GM21576 (cell line): Measurements from ENCODE around the gene ST6GAL2.

ENCODE experiments used
- ATAC-seq: cut with Tn5 transposase; IDR thresholded peaks from one replicate; pipeline ENCODE4 v1.9.1; 2021; ENCODE audit warnings: mild to moderate bottlenecking, moderate library complexity; ENCODE audit not compliant: unreplicated experiment

The ST6GAL2 gene

DNA sequence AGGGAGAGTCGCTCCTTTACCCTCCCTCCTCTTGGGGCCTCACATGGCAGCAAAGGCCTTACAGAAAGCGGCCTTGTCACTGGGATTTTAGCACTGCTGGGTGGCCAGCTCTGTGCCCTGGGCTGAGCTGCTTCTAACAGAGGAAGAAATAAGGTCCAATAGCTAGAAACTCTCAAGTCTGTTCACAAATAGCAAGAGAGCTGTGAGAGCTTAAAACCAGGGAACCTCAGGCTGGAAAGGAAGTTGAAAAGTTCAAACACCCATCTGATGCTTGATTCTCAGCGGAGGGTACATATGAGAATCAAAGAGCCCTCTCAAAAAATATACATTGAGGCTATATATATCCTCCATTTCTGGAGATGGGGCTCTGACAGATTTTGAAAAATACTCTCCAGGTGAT, 54.7 kb downstream of the ST6GAL2 start:
- no peak for ATAC-seq

DNA sequence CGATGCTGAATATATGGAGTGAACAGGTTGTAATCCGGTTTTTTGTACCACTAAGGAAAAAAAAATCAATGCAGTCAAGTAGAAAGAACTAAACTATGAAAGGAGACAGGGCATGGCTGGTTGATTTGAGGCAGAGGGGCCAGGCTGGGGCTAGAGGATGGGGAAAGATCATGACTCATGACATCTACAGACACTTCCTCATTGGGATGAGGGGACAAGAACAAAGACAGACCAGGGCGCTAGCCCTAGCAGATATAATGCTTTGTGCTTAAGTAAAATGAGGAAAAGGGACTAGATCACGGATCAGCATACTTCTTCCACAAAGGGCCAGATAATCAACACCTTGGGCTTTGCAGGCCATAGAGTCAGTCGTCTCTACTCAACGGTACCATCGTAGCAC, 55.8 kb downstream of the ST6GAL2 start:
- ATAC-seq: no peak

DNA sequence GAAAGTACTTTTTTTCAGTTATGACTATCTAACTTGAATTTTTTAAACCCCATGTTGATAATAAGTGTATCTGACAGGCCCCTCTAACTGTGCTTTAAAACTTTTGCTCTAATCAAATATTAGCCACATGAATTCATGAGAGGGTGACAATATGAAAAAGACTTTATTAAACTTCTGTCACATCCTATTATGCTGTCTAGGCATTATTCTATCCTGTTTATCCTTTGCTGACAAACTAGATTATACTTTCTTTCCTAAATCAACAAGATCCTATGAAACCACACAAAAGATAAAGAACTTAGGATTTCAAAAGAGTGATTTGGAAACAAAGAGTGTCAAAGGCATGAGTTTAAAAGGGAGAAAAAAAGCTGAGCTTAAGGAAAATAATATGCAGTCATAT, 57.8 kb downstream of the ST6GAL2 start:
- ATAC-seq: no peak

DNA sequence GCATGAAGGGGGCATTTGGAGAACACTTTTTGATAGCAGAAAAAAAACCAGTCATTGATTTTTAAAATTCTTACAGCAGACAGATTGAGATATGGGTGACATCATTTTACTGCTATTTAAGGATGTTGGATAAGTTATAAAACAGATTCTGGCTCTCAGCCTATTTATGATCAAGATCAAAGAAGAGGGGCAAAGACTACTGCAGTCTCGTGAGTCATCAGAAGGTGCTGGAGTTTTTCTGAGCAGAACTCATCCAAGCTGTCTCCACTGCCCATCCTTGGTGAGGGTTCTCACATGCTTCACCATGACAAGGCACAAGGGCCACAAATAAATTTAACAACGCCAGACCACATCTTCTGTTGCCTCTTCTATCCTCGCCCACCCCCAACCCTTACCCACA, 58.8 kb downstream of the ST6GAL2 start:
- no peak for ATAC-seq

DNA sequence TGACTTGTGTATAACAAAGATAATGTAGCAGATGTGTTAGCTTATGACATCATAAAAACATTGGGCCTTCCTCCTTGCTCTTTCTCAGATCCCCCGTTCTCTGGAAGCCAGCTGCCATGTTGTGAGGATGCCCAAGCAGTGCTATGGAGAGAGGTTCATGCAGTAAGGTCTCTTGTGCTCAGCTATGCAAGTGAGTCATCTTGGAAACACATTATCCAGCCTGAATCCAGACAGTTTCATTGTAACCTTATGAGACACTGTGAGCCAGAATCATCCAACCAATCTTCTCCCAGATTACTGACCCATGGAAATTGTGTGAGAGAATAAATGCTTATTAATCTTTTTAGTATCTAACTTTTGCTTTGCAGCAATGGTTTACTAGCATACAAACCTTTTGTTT, 60.8 kb downstream of the ST6GAL2 start:
- no peak for ATAC-seq

DNA sequence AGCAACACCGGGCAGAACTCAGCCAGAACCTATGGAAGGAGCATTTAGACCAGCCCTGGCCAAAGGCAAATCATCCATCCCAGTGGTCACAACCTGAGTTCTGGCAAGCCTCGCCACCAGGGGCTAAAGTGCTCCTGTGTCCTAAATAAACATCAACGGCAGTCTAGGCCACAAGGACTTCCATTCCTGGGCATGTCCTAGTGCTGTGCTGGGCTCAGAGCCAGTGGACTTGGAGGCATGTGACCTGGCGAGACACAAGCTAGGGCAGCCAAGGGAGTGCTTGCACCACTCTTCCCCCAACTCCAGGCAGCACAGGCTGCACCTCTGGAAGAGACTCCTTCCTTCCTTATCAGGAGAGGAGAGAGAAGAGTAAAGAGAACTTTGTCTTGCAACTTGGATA, 69.0 kb downstream of the ST6GAL2 start:
- ATAC-seq: no peak

DNA sequence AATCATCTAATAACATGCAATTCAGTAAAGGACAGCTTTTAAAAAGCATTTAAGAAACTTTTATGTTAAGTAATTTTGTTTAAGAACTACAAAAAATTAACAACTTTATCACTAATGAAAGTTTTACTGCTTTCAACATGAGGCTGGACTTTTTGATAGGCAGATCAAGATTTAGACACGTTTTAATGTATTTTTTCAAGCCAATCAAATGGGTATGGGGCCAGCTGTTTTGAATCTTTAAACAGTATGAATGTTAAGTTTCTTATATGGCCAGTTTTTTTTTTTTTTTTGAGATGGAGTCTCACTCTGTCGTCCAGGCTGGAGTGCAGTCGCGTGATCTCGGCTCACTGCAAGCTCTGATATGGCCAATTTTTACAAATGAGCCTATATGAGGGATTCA, 73.1 kb downstream of the ST6GAL2 start:
- no peak for ATAC-seq

DNA sequence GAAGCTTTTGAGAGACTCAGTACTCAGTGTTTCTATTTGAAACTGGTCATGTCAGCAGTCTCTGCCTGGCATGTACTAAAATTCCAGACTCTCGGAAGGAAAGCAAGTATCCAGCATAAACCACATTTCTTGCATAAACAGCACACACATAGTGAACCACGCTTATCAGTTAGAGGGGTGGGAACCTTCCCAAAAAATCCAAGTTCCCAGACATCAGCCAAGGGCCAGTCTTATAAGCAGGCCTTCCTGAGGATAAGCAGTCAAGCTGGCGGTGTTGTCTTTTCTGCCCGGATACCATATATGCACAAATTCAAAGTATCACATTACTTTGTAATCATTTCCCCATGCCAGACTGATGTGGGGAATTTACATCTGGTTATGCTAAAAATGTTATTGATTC, 73.6 kb downstream of the ST6GAL2 start:
- no peak for ATAC-seq

DNA sequence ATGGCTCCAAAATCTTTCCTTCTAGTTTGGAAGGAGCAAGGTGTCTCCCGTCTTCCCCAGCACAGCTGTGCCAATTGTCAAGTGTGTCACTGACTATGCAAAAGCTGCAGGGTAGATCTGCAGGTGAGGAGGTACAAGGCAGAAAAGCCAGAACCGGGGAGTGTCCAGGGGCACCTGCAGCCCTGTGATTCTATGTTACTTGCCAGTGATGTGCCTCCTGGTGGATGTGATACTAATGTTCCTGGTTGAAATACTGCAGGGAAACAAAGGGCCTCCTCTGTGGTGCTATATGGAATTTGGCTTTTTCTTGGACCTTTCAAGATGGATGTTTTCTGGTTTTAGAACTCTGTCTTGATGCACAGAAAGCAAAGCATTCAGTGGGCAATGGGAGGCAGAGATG, 80.3 kb downstream of the ST6GAL2 start:
- ATAC-seq: no peak

DNA sequence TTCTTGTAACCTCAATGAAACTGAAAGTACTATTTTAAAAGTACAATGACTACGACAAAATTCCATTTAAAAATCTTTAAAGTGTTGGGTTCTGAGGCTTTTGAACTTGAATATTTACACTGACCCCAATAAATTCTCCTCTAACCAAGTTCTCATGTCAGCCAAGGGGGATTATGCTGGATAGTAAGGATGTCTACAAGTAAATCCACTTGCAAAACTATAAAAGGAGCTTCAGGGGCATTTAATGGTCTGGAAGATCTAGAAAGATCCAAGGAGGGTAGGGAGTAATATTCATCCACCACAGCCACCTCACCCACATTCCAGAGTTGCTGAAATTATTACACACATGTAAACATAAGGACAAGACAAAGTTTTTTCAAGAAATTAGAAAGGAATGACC, 81.8 kb downstream of the ST6GAL2 start:
- ATAC-seq: no peak

DNA sequence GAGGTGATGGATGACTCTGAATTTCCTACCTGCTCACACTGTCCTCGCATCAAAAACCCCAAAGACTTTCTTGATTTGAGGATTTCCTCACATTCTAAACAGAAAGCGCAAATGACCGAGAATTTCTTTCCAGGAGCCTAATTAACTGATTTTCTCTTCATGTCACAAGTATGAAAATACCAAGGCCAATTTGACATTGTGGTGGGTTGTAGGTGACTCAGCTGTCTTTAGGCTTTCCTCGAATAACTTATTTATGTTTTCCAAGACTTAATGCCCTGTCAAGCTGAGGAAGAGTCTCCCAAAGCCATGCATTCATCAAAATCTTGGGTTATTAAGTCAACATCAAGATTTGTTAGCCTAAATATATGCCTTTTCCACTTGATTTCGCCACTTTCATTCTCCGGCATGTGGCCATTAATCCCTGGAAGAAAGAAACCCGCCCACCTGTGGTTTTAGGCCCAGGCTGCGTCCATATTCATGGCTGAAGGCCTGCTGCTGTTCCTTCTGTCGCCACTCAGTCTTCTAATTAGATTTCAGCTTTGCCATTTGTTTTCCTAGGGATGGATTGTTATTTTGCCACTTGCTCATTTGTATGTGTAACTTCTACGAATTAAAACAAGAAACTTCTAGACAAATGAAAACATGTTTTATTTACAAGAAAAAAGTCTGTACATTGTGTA, 84.9 kb downstream of the ST6GAL2 start:
- ATAC-seq: no peak

DNA sequence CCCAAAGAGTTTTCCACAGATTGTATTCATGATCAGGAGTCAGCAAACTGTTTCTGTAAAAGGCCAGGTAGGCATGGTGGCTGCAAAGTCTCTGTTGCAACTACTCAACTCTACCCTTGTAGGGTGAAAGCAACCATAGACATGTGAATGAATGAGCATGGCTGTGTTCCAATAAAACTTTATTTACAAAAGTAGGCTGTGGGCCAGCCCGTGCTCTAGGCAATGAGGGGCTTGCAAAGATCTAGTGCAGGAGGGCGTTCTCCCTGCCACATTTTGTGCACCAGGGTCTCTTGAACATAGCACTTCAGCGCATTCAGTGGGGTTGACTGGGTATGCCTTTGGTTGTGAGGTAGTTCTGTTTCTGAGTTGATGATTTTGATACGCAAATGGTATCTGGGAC, 85.8 kb downstream of the ST6GAL2 start:
- ATAC-seq: no peak

DNA sequence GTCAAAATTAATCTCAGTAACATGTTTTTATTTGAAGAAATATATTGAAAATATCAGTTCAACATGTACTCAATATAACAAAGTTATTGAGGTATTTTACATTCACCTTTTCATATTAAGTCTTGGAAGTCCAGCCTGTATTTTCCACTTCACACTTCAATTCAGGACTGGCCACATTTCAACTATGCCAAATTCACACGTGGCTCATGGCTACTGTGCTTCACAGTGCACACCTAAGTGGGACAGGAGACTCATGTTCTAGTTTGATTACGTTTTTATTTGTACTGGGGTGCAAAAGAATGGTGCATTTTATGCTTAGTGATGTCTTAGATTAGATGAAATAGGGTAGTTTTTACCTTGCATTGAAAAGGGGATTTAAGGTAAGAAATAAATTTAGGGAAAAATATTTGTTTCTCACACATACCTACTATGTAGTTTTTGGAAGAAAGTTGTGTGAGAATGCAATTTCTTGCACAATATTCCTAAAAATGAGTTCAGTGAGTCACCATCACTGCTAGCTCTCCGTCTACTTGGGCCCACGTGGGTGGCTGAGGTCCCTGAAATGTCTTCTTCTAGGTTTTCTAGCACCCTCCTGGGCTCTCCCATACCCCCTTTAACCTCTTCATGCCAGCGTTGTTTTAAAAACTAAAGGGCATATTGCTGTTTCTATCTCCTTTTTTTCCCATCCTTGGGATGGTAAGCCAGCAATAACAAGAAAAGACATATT, 87.0 kb downstream of the ST6GAL2 start:
- no peak for ATAC-seq

DNA sequence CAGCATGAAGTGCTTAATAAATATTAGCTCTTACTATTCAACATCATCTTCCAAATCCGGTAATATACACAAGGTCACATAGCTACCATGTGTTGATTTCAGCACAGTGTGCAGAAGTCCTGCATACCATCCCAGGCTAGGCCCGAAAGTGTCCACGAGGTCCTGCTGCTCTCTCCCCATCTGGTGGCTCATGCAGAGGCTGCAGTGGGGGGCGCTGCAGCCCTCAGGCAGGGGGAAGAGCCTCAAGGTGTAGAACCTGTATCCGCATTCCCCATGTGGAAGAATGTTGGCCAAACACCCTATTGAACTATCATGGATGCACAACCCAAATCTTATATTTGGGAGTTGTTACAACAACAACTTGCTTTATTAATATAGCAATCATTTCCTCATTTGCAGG, 88.5 kb downstream of the ST6GAL2 start:
- no peak for ATAC-seq

DNA sequence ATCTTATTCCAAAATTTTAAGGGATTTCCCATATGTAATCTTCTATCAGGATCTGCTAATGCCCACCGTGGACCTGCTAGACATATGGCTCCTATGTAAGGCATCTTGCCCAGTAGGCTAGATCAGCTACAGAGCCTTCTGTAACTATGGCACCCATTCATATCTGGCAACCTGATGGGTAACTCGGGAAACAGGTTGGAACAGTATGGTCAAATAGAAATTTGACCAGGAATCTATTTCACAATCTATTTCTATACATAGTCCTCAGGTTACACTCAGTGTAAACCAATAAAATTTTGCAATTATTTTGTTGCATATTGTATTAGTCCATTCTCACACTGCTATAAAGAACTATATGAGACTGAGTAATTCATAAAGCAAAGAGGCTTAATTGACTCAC, 93.3 kb downstream of the ST6GAL2 start:
- no peak for ATAC-seq

DNA sequence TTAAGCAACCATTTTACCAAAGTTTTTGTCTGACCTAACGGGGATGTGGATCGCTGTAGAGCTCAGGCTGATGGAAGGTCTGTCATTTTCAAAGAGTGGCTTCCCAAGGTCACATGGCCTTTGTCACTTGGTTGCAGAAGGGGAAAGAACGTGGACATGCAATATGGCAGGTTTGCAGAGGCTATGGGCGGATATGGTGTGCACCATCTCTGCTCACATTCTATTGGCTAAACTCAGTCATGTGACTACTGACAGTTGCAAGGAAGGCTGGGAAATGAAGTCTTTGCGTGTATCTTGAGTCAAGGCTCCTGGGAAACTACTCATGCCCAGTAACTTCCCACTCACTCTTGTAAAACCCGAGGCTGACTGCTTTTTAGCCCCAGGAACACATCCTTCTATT, 96.8 kb downstream of the ST6GAL2 start:
- ATAC-seq: no peak

DNA sequence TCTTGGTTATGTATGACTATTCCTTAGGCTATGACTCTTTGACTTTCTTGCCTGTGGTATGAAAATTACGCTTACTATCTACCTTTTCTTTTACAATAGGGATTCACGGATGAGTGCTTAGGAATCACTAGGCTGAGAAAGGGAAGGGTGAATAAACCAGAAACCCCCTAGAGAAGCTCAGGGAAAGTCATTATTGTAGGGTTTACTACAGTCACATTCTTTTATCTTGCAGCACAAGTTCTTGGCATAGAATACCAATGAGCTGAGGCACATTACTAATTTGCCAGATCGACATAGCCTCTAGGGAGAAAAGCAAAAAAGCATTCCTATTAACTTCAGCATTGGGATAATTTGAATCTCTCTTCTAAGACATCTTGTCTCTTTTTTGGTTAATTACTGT, 103.3 kb downstream of the ST6GAL2 start:
- no peak for ATAC-seq

DNA sequence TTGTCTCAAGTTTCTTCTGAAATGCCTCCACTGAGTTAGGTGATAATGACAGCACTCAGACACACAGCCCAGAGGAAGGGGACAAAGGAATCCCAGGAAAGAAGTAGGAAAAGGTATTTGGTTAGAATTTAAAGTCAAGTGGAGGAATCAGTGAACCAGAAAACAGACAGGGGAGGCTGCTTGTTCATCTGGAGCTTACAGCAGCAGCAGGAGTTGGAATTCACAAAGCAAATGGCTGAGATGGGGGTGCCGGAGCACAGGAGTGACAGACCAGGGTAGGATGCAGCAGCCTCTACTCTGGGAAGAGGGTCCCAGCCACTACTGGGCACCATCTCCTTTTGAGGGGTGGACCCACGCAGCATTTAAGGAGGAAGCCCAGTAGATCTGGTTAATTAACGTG, 104.8 kb downstream of the ST6GAL2 start:
- ATAC-seq: no peak

DNA sequence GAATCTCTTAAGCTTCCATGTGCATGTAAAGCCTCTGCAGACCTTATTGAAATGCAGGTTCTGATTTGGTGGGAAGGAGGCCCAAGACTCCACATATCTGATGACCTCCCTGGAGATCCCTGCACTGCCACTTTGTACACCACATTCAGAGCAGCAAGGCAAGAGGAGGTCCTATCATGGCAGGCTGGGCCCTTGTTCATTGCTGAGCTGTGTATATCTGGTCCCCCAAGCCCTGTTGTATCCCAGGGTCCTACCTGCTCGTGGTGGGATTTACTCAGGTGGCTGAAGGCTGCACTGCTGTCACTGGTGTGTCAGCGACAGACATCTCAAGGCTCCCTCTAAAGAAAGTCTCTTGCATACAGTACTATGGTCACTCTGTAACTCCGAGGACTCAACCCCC, 114.2 kb downstream of the ST6GAL2 start:
- no peak for ATAC-seq

DNA sequence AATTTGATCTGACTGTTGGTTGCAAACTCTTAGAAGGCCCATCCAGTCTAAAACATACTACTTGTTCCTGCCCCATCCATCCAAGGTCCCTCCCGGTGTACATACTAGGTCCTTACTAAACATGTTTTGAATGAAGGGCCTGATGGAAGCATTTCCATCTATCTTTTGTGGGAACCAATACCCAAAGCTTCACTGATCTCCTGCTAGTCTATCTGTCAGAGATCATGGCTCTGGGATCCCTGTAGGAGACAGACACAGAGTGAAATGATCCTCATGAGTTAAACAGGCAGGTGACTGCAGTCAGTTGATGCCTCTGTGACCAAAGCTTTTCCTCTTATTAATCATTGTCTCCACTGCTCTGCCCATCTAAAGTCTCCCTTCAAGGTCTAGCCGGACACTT, 115.0 kb downstream of the ST6GAL2 start:
- ATAC-seq: no peak

DNA sequence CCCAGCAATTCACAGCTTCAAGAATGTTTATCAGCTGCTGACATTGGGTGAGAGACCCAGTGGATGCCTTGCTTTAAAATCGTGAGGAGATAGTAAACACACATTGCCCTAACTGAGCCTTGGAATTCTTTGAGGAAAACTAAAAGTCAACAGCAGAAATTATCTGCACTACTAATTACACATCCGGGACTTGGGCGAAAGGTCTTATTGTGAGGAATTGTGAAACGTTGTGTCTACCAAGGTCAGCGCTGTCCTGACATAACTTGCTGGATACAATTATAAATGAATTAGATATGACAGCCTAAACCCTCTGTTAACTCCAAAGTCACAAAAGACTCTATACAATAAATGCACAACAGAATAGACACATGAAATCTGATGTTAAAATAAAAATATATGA, 121.4 kb downstream of the ST6GAL2 start:
- no peak for ATAC-seq

DNA sequence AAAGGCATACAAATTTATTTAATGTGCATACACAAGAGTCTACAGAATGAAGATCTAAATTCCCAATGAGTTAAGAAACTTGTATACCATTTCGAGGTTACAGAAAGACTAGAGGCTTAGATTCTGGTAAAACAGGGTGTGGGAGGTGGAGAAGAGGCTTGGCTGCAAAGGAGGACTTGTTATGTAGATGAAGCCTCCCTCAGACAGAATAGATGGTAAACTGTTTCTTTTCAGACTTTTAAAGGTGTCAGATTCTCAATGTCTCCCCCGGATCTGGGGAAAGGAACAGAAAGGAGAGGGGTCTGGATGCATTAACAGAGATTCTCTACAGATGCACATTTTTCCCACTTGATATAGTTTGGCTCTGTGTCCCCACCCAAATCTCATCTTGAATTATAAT, 126.0 kb downstream of the ST6GAL2 start:
- ATAC-seq: no peak
